Ishikawa (cell line): ENCODE results near the gene FBXL3.
A peak's percentile ranks its signal among the peaks of the same experiment; 100 is the strongest.

ENCODE experiments used
- CEBPB ChIP-seq: IDR thresholded peaks from 2 replicates; pipeline ENCODE4 v1.6.1; 2012
- CREB1 ChIP-seq: IDR thresholded peaks from 2 replicates; pipeline ENCODE4 v1.6.1; 2012; ENCODE audit warnings: low read depth
- EGR1 ChIP-seq: IDR thresholded peaks from 2 replicates; pipeline ENCODE4 v1.6.1; 2012
- EP300 ChIP-seq: IDR thresholded peaks from 2 replicates; pipeline ENCODE4 v1.6.1; 2012; ENCODE audit warnings: borderline replicate concordance
- FOXM1 ChIP-seq: IDR thresholded peaks from 2 replicates; pipeline ENCODE4 v1.6.1; 2012; ENCODE audit warnings: low read depth, borderline replicate concordance
- MAX ChIP-seq: IDR thresholded peaks from 2 replicates; pipeline ENCODE4 v1.6.1; 2012
- NFIC ChIP-seq: IDR thresholded peaks from 2 replicates; pipeline ENCODE4 v1.6.1; 2012
- RAD21 ChIP-seq: IDR thresholded peaks from 2 replicates; pipeline ENCODE4 v1.6.1; 2012; ENCODE audit warnings: low read depth
- TAF1 ChIP-seq: IDR thresholded peaks from 2 replicates; pipeline ENCODE4 v1.6.1; 2012; ENCODE audit warnings: low read depth, mild to moderate bottlenecking
- TCF12 ChIP-seq: IDR thresholded peaks from 2 replicates; pipeline ENCODE4 v1.6.1; 2012; ENCODE audit warnings: low read depth
- TEAD4 ChIP-seq: IDR thresholded peaks from 2 replicates; pipeline ENCODE4 v1.6.1; 2012
- YY1 ChIP-seq: IDR thresholded peaks from 2 replicates; pipeline ENCODE4 v1.6.1; 2012; ENCODE audit warnings: low read depth
- ZBTB7A ChIP-seq: IDR thresholded peaks from 2 replicates; pipeline ENCODE4 v1.6.1; 2012; ENCODE audit warnings: low read depth
- TF ChIP-seq, protein P1 (sequence below): IDR thresholded peaks from 2 replicates; pipeline ENCODE4 v1.6.1; 2012; ENCODE audit warnings: low read depth, mild to moderate bottlenecking
- TF ChIP-seq, protein P2 (sequence below): IDR thresholded peaks from 2 replicates; pipeline ENCODE4 v1.6.1; 2012

FBXL3 gene

GRCh38 chr13:76992548-76993001 lies 34.4 kb downstream of the FBXL3 start:
- TF ChIP-seq TCF12: no peak

DNA sequence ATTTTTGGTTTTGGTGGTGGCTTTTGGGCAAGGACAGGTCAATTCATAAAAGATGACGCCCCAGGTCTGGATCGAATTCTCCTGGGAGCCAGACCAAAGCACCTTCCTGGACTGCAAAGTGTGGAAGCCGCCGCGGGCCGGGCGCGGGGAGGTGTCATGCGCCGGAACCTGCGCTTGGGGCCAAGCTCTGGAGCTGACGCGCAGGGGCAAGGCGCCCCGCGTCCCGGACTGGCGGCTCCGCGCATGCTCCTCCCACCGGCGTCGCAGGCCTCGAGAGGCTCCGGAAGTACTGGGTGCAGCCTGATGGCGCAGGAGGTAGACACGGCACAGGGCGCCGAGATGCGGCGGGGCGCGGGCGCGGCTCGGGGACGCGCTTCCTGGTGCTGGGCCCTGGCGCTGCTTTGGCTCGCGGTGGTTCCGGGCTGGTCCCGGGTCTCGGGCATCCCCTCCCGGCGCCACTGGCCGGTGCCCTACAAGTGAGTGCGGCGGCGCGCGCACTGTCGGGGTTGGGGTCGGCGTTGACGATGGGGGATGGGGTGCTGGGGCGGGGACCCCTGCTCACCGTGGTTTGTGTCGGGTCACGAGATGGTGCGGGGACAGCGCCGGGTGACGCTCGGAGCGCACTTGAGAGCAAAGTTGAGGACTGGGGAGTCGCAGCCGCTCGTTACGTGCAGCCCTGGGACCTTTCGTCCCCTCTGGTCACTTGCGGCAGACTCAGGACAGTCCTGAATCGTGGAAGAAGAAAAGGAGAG lies 35.0 kb downstream of the FBXL3 start, which contains the start of gene CLN5:
TSS of gene CLN5 (plus strand) at position 286 of the 752 bp plus-strand sequence. CDS start at position 304, 18 bp downstream.
- TF ChIP-seq CEBPB (no peak), TAF1 (peak; percentile 84), CREB1 (peak; percentile 87), YY1 (peak; percentile 83), ZBTB7A (peak; percentile 86), MAX (peak; percentile 92), TCF12 (peak; percentile 42; the same call in 1 of the 2 replicates), EGR1 (no peak)
- TF ChIP-seq, protein P1, sequence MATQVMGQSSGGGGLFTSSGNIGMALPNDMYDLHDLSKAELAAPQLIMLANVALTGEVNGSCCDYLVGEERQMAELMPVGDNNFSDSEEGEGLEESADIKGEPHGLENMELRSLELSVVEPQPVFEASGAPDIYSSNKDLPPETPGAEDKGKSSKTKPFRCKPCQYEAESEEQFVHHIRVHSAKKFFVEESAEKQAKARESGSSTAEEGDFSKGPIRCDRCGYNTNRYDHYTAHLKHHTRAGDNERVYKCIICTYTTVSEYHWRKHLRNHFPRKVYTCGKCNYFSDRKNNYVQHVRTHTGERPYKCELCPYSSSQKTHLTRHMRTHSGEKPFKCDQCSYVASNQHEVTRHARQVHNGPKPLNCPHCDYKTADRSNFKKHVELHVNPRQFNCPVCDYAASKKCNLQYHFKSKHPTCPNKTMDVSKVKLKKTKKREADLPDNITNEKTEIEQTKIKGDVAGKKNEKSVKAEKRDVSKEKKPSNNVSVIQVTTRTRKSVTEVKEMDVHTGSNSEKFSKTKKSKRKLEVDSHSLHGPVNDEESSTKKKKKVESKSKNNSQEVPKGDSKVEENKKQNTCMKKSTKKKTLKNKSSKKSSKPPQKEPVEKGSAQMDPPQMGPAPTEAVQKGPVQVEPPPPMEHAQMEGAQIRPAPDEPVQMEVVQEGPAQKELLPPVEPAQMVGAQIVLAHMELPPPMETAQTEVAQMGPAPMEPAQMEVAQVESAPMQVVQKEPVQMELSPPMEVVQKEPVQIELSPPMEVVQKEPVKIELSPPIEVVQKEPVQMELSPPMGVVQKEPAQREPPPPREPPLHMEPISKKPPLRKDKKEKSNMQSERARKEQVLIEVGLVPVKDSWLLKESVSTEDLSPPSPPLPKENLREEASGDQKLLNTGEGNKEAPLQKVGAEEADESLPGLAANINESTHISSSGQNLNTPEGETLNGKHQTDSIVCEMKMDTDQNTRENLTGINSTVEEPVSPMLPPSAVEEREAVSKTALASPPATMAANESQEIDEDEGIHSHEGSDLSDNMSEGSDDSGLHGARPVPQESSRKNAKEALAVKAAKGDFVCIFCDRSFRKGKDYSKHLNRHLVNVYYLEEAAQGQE: no peak
- TF ChIP-seq, protein P2, sequence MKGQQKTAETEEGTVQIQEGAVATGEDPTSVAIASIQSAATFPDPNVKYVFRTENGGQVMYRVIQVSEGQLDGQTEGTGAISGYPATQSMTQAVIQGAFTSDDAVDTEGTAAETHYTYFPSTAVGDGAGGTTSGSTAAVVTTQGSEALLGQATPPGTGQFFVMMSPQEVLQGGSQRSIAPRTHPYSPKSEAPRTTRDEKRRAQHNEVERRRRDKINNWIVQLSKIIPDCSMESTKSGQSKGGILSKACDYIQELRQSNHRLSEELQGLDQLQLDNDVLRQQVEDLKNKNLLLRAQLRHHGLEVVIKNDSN: peak; percentile 59; the same call in 1 of the 2 replicates

GRCh38 chr13:76991432-76991795 lies 35.5 kb downstream of the FBXL3 start:
- TF ChIP-seq CEBPB: no peak
- TF ChIP-seq, protein P1: no peak
- TF ChIP-seq, protein P2: no peak
- no peak for TF ChIP-seq NFIC
- TF ChIP-seq MAX: no peak
- TF ChIP-seq RAD21: no peak
- no peak for TF ChIP-seq EP300
- no peak for TF ChIP-seq YY1
- TF ChIP-seq TEAD4: no peak
- no peak for TF ChIP-seq ZBTB7A
- no peak for TF ChIP-seq TAF1
- no peak for TF ChIP-seq FOXM1
- TF ChIP-seq EGR1: no peak
- TF ChIP-seq TCF12: no peak
- TF ChIP-seq CREB1: no peak

DNA sequence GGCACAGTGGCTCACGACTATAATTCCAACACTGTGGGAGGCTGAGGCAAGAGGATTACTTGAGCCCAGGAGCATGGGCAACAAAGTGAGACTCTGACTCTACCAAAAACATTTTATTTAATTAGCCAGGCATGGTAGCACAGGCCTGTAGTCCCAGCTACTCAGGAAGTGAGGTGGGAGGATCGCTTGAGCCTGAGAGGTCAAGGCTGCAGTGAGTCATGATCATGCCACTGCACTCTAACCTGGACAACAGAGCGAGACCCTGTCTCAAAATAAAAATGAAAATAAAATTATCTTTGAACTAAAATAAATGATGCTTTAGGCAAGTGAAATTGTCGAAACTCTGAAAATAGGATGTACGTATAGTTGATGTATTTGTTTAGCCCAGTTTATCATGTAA lies 43.3 kb downstream of the FBXL3 start:
- TF ChIP-seq NFIC: no peak
- TF ChIP-seq, protein P2: no peak
- TF ChIP-seq EGR1: no peak
- TF ChIP-seq EP300: no peak
- TF ChIP-seq FOXM1: no peak
- no peak for TF ChIP-seq TEAD4
- TF ChIP-seq RAD21: no peak
- TF ChIP-seq, protein P1: no peak
- TF ChIP-seq TCF12: no peak
- no peak for TF ChIP-seq CREB1
- TF ChIP-seq CEBPB: no peak
- TF ChIP-seq YY1: no peak
- TF ChIP-seq MAX: no peak
- TF ChIP-seq ZBTB7A: no peak
- TF ChIP-seq TAF1: no peak
